Thyroid gland (tissue), 4 donors: Measurements from ENCODE around the gene FHOD3. TPM values are rescaled to one million over a fixed set of nuclear protein-coding genes. Genes with fewer than 3 reads are reported as not detected.

Source experiments
- DNase-seq, 2 donors: peaks; one replicate each; pipeline ENCODE4 v3.0.0-alpha.2; 2019
- H3K27ac ChIP-seq, 3 donors: fragments of 200-600 bp; sonication (generic); 1 replicate in 2 of 3; 2 replicates in 1 of 3; pipeline ENCODE4 v1.5.1; 2016 to 2019; ENCODE audit warnings: mild to moderate bottlenecking in 1 of 3, moderate library complexity in 1 of 3
- H3K27me3 ChIP-seq: fragments of 200-600 bp; sonication (generic); one replicate; pipeline ENCODE4 v1.5.1; 2019
- H3K36me3 ChIP-seq, 2 donors: fragments of 200-600 bp; sonication (generic); one replicate each; pipeline ENCODE4 v1.5.1; 2016 to 2019
- H3K4me1 ChIP-seq, 2 donors: fragments of 200-600 bp; sonication (generic); one replicate each; pipeline ENCODE4 v1.5.1; 2017 to 2019
- H3K4me3 ChIP-seq, 3 donors: fragments of 200-600 bp; sonication (generic); replicated peaks in 1 of 3; 1 replicate in 2 of 3; 2 replicates in 1 of 3; pipeline ENCODE4 v1.5.1; 2016; ENCODE audit warnings: mild to moderate bottlenecking in 1 of 3
- H3K9me3 ChIP-seq: fragments of 200-600 bp; sonication (generic); one replicate; pipeline ENCODE4 v1.5.1; 2017
- CTCF ChIP-seq, 6 experiments: fragments of 200-600 bp in 3 of 6; fragments of 450-650 bp in 3 of 6; sonication (generic) in 3 of 6; IDR thresholded peaks; one replicate each; pipeline ENCODE4 v1.5.1; 2016 to 2019; ENCODE audit warnings: antibody characterized with exemption in 6 of 6, mild to moderate bottlenecking in 2 of 6, inconsistent platforms in 1 of 6, moderate library complexity in 1 of 6
- POLR2A ChIP-seq, 2 donors: fragments of 450-650 bp; IDR thresholded peaks; one replicate each; pipeline ENCODE4 v1.6.1; 2017; ENCODE audit warnings: antibody characterized with exemption in 2 of 2, mild to moderate bottlenecking in 2 of 2, moderate library complexity in 1 of 2
- WGBS, 2 donors: methylation state at CpG; one replicate each; pipeline ENCODE4 v1.1.5; 2017; 5-methylcytosine and 5-hydroxymethylcytosine counted together
- intact Hi-C: fragments of 100-400 bp; cut with DNase I; formaldehyde crosslinking; loops from one replicate; pipeline ENCODE4 v1.15.1; 2023
- total RNA-seq, 4 donors: library from RNA; depleted of rRNA; stranded (reverse); fragments of >200 nt; gene quantifications; one replicate each; pipeline ENCODE4 v1.2.3, GENCODE V29; 2016

FHOD3 gene
- total RNA-seq, 4 donors from 2014 or later: 1.6 to 6.9 (median 4.8) TPM

GRCh38 chr18:36534154-36534688, 236.7 kb downstream of the FHOD3 start:
- no peak for TF ChIP-seq POLR2A (IDR thresholded peaks at IDR 0.05)
- Histone ChIP-seq H3K4me3 (no peak overlapping the region), H3K4me1 (no peaks in the 10 kb centered on the region), H3K27ac (no peak overlapping the region), H3K27me3 (no peaks in the 10 kb centered on the region), H3K36me3 (no peaks in the 10 kb centered on the region), H3K9me3 (no peaks in the 10 kb centered on the region)
- no peak for DNase-seq
- 91 to 92% methylated on average over 5 of the region's 5 CpGs for WGBS, 2 donors
- intact Hi-C loops: no loop called here

- WGBS, 2 donors: 93 to 95% methylated on average over 2 of the region's 2 CpGs
- TF ChIP-seq CTCF (IDR thresholded peaks at IDR 0.05): no peak
- no peak for DNase-seq
- Histone ChIP-seq H3K9me3 (no peaks in the 10 kb centered on the region), H3K27ac (no peak overlapping the region), H3K4me1 (no peaks in the 10 kb centered on the region), H3K4me3 (no peak overlapping the region), H3K36me3 (no peaks in the 10 kb centered on the region), H3K27me3 (no peaks in the 10 kb centered on the region)
- intact Hi-C loops: no loop called here
Observed at GRCh38 chr18:36535202-36535935, 237.9 kb downstream of the FHOD3 start.

GRCh38 chr18:36536426-36536825, 238.9 kb downstream of the FHOD3 start:
- H3K4me3 ChIP-seq: no peak overlapping the region
- intact Hi-C loops: no loop called here
- WGBS, 2 donors: 78 to 85% methylated on average over 4 of the region's 4 CpGs
- H3K27ac ChIP-seq: no peak overlapping the region
- no peaks in the 10 kb centered on the region for H3K36me3 ChIP-seq
- DNase-seq: no peak
- no peak for TF ChIP-seq CTCF (IDR thresholded peaks at IDR 0.05)
- no peak for TF ChIP-seq POLR2A (IDR thresholded peaks at IDR 0.05)
- H3K9me3 ChIP-seq: no peaks in the 10 kb centered on the region
- no peaks in the 10 kb centered on the region for H3K27me3 ChIP-seq
- no peaks in the 10 kb centered on the region for H3K4me1 ChIP-seq

- H3K9me3 ChIP-seq: no peaks in the 10 kb centered on the region
- TF ChIP-seq POLR2A (IDR thresholded peaks at IDR 0.05) (no peak), CTCF (IDR thresholded peaks at IDR 0.05) (no peak)
- H3K27me3 ChIP-seq: no peaks in the 10 kb centered on the region
- H3K36me3 ChIP-seq: no peaks in the 10 kb centered on the region
- intact Hi-C loops: no loop called here
- no peak overlapping the region for H3K4me3 ChIP-seq
- no peak for DNase-seq
- H3K27ac ChIP-seq: no peak overlapping the region
- no peaks in the 10 kb centered on the region for H3K4me1 ChIP-seq
Observed at GRCh38 chr18:36537289-36537688, 239.8 kb downstream of the FHOD3 start.

- Histone ChIP-seq H3K36me3 (no peaks in the 10 kb centered on the region), H3K27me3 (no peaks in the 10 kb centered on the region), H3K9me3 (no peaks in the 10 kb centered on the region), H3K4me1 (peaks cover 0 to 10% of the 10 kb centered on the region in 2 donors), H3K4me3 (no peak overlapping the region), H3K27ac (no peak overlapping the region)
- WGBS, 2 donors: 88 to 95% methylated on average over 5 of the region's 5 CpGs
- intact Hi-C loops: loop anchor here (10.0 kb wide), 1 partner anchor 55 kb away; no protein-coding TSS in a partner anchor
- DNase-seq: no peak
- TF ChIP-seq CTCF (IDR thresholded peaks at IDR 0.05) (no peak), POLR2A (IDR thresholded peaks at IDR 0.05) (no peak)
Observed at GRCh38 chr18:36539674-36540231, 242.2 kb downstream of the FHOD3 start.
